ENCODE data around the gene CRY1.

CRY1 gene

DNA sequence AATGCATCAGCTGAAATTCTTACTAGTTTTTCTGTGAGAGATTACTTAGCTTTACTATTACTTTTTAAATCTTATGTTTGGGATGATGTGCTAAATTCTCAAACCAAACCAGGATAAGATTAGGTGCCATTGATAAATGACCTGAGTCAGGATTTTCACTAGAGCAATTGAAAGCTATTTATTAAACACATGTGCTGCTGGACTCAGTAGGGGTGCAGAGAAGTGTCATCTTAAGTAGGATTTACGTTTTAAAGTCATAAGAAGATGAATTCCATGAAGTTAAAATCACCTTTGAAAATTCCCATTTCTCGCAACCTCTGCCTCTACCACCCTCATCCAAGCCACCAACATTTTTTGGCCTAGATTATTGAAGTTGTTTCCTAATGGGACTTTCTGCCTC, 128.8 kb downstream of the CRY1 start:
- DNase-seq (ENCODE audit: low spot score): no peak

DNA sequence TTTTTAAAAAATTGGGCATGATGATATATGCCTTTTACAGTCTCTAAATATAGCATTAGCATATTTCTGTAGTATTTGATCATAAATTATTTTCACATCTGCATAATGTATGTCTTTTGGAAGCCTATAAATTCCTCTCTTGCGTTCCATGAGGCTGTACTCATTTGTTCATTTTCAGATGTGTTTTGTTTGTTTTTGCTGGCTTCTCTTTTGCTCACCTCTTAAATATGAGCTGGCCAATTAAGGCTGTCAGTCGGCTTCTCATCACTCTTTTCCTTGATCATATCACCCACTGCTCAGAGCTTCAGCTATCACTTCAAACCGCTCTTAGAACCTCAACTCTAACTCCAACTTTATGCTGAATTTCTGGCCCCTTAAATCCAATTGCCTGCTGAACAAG, 131.1 kb downstream of the CRY1 start:
- DNase-seq (ENCODE audit: low spot score): no peak

DNA sequence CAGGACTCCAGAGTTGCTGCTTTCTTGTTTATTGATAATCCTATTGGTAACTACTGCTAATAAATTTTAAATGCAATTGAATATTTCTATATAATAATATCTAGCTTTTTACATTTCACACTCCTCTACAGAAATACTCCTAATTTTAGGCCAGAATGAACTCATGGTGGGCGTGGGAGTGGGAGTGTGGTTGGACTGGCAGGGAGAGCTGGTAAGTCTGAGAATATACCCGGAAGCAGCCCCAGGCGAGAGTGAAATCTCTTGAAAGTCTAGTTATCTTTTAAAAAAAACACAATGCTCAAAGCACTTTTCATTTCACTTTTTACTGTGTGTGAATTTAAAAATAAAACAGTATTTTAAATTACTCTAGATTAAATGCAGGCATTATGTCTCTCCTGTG, 132.9 kb downstream of the CRY1 start:
- no peak for DNase-seq (ENCODE audit: low spot score)

DNA sequence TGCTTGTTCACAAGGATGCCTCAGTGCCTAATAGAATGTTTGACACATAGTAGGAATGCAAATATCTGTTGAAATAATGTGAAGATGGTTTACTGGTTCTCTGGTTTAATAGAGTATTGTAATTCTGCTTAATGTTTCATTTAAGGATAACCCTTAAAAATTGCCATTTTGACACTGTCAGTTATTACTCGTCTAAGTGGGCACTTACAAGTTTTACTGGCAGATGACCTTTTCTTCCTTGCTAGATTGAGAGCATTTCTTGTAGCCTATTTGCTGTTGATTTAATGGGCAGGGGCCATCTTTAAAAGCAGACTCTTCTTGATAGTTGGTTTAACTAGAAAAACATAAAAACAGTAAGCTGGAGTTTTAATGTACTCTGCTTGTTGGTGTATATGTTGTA, 135.8 kb downstream of the CRY1 start:
- DNase-seq (ENCODE audit: low spot score): no peak

DNA sequence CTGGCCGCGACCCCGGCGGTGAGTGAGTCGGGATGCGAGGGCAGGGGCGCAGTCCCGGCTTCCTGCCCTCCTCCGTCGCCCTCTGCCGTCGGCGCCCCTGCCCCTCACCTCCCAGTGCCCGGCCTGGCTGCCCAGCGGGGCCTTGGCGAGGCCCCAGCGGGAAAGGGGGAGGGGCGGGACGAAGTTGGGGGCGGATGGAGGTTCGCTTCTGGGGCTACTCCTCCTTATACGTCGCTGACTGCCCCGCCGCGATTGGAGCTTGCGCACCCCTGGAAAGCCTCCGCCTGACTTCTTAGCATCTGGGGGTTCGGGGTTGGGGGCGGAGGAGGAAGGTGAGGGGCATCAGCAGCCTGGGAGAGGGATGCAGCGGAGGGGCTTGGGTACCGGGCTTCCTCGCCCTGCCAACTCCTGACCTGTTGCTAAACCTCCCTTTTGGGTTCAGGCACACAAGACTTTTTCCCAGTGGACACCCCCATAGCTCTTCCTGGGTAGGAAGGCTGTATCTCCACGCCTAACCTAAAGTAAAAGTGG, 137.2 kb downstream of the CRY1 start:
- DNase-seq (ENCODE audit: low spot score): no peak

DNA sequence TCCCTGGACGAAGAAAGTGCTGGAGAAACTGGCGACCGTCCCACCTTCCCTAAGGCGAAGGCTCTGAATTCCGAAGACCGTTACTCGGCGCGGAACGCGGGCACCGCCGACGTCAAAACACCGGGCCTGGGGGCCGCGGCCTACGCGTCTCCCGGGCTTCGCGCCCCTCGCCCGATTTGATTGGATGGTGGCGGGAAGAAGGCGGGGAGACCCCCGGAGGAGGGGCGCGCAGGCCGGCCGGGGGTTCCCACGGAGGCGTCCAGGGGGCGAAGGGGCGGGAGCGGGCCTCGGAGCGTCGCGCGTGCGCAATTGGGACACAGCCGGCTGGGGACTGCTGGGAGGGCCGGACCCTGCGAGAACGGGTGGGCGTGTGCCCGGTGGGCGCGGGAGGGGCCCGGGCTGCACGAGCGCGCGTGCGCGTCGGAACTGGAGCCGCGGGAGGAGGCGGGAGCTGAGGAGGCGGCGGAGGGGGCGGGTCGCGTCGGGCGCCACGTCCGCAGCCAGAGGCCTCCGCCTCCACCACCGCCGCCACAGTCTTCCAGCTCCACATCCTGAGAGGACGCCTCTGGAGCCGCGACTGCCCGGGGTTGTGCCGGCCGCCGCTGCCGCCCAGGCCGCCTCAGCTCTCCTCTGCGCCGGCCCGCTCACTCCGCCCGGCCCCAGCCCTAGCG, 137.8 kb downstream of the CRY1 start, which contains the start of gene TMEM263:
Gene TMEM263, plus strand, starts transcription at position 531 of the 671 bp plus-strand sequence. CDS start 11,210 bp downstream, outside the sequence.
- DNase-seq (ENCODE audit: low spot score): peak; percentile 97

DNA sequence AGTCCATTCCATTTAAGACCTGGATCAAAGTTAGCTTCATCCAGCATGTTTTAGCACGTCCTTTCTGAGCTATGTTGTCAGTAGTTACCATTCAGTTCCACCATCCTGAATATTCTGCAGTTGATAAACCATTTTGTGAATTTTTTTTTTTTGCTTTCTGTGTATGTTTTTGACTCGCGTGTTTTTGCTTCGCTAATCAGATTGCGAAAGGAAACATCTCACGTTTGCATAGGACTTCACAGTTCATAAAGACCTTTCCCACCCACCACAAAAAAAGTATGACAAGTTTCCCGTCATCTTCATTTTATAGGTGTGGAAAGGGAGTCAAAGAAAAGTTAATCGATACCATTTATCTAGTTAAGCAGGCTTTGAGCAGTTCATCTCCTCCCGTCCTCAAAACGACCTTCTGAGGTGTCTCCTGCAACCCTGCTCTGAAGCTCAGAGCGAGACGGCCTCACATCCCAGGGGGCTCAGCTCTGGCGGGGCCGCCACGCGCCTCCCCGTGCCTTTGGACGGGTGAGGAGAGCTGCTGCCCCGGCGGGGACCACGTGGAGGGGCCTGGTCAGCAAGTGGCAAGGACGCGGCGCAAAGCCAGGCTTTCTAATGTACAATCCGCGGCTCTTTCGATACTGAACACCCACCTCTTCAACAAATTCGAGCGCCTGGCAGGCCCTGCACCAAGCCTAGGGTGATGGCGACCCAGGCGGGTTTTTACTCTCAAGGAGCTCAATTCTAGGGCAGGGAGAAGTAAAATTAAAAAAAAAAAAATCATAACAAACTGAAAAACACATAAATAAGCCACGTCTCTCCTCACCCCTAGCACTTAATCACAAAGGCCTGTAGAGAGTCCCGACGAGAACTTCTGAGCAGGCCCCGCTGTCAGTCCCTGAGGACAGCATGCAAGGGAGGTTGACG, 138.6 kb downstream of the CRY1 start:
- DNase-seq (ENCODE audit: low spot score): peak; percentile 67

DNA sequence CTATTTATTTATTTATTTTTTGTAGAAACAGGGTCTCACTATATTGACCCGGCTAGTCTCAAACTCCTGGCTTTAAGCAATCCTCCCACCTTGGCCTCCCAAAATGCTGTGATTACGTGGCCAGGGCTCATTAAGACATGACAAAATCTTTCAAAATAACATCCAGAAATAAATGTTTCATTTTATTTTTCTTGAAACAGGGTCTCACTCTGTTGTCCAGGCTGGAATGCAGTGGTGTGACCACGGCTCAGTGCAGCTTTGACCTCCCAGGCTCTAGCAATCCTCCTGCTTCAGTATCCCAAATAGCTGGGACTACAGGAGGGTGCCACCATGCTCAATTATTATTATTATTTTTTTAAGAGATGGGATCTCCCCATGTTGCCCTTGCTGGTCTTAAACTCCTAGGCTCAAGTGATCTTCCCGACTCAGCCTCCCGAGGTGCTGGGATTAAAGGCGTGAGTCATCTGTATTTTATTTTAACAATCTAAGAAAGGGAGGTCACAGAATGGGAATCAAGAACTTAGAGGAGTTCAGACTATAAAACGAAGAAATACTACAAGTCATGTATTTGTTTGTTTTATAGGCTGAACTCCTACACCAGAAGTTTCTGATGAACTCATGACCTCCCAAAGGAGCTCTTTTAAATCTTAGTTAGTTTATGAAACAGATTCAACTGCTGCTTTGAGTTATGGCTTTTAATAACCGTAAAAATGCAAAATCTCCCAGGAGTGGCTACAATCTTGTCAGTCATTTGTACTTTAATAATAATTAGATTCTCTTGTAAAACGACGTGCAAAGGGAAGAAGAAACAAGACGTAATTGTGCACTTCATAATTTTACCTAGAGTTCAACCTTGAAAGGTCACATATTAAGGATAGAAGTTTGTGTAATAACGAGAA, 139.7 kb downstream of the CRY1 start:
- DNase-seq (ENCODE audit: low spot score): no peak

DNA sequence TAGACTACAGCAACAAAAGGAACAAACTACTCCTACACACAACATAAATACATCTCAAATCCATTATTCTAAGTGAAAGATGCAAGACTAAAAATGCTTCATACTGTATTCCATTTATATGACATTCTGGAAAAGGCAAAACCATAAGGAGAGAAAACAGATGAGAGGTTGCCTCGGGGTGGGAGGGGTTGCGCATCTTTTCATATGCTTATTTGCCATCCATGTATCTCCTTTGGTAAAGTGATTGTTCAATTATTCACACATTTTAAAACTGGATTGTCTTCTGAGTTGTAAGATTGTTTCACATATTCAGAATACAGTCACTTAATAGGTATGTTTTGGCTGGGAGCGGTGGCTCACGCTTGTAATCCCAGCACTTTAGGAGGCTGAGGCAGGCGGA, 142.8 kb downstream of the CRY1 start:
- DNase-seq (ENCODE audit: low spot score): no peak

DNA sequence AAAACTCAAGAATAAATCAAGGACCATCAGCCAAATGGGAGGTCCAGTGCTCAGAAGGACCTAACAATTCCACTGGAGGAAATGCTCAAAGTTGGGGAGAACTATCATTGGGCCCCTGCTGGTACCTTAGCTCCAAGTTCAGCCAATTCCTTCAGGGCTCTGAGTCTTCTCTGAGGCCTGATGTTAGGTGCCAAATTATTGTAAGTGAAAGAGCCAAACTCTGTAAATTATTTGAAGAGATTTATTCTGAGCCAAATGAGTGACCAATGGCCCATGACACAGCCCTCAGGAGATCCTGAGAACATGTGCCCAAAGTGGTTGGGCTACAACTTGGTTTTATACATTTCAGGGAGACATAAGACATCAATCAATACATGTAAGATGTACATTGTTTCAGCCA, 145.9 kb downstream of the CRY1 start:
- no peak for DNase-seq (ENCODE audit: low spot score)

DNA sequence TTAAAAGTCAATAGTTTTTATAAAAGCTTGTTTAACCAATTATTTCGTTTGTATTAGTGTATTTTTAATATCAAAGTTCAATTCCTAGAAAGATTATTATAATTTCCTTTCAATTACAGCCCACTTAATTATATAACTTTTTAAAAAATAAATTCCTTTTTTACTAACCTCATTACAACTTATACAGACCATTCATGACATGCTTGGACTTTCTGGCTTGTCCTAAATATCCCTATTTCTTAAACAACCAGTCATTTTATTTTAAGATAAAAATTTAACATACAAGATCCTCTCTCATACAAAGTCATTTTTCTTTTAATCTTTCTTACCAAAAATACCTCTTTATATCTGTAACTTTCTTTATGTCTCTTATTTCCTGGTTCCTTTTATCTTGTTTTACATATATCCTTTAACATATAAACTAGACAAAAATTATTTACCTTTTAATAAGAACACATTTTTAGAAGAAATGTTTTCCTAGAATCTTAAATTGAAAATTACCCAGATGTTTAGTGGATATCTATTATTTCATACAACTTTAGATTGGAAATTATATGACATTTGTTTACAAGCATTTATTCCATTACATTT, 148.0 kb downstream of the CRY1 start:
- DNase-seq (ENCODE audit: low spot score): no peak

DNA sequence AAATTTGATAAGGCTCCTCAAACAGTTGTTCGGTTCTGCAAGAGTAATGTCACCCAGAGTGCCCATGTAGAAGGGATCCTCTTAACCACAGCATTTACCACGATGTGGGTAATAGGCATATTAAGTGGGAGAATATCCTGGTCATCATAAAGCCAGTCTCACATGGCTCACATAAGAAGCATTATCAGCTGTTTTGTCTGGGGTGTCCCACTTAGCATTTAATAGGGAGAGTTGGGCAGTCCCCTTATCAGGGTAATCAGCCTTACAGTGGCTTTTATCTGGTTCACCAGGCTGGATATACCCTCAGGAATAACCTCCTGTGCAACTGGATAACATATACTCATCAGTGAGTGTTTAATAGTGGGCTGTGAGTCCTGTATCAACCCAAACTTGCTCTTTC, 150.6 kb downstream of the CRY1 start:
- DNase-seq (ENCODE audit: low spot score): no peak

DNA sequence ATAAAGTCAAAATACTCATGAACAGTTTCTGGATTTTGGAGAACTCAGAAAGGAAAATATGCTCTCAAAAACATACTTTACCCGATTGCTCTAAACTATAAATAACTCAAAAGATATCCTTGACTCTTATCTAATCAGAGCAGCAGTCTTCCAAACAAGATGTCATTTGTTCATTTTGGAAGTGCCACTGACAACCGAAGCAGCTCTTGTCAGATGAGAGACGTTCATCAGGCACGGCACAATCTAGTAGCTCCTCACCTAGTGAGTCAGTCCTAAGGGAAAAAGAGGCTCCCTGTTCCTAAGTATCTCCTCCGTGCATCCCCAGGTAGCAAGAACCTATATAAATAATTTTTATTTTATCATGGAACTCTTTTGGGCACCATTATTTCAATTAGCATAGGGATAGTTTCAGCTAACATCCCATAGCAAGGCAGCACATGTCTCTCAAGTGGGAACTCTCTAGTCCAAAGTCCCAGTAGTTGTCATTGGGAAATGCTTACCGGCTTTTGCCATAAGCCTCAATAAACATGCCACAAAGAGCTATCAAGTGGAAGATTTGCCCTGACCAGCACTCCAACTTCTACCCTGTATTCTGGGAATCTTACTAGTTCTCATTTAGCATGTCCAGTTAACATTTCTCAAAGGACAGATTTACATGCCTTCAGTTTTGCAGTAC, 151.7 kb downstream of the CRY1 start:
- DNase-seq (ENCODE audit: low spot score): no peak
